Transverse colon (tissue), 4 donors: ENCODE measurements around the gene CYP21A2.
"Not testable (repeated sequence)": the region's sequence is repeated elsewhere in the genome, so short reads cannot be mapped to it uniquely, and the experiment has no call there.

Experiments
- CTCF ChIP-seq, 5 experiments: fragments of 200-600 bp in 3 of 5; fragments of 450-650 bp in 2 of 5; sonication (generic) in 3 of 5; IDR thresholded peaks; 1 replicate in 2 of 5; 2 replicates in 3 of 5; pipeline ENCODE4 v1.5.1; 2016 to 2017; ENCODE audit warnings: antibody characterized with exemption in 5 of 5, inconsistent platforms in 3 of 5, mild to moderate bottlenecking in 2 of 5, moderate library complexity in 1 of 5
- EP300 ChIP-seq: sonication (generic); formaldehyde crosslinking; IDR thresholded peaks from one replicate; pipeline ENCODE4 v1.6.1; 2017; ENCODE audit warnings: antibody characterized with exemption, low read depth
- POLR2A ChIP-seq: fragments of 450-650 bp; IDR thresholded peaks from one replicate; pipeline ENCODE4 v1.6.1; 2016; ENCODE audit warnings: antibody characterized with exemption, mild to moderate bottlenecking, moderate library complexity
- POLR2AphosphoS5 ChIP-seq, 3 donors: sonication (generic); formaldehyde crosslinking; IDR thresholded peaks; one replicate each; pipeline ENCODE4 v1.6.1; 2016; ENCODE audit warnings: antibody characterized with exemption in 3 of 3

GRCh38 chr6:32049149-32049548 lies 10.9 kb downstream of the CYP21A2 start:
- TF ChIP-seq POLR2AphosphoS5 (IDR thresholded peaks at IDR 0.05); CTCF (IDR thresholded peaks at IDR 0.05); EP300; POLR2A: not testable (repeated sequence)
